ENCODE data around the gene AJAP1.

- no peak for TF ChIP-seq POLR2A (IDR thresholded peaks at IDR 0.05; ENCODE audit: low read depth, low read length)
- TF ChIP-seq POLR2AphosphoS5 (IDR thresholded peaks at IDR 0.05; ENCODE audit: low read depth, low read length): no peak
Observed at GRCh38 chr1:4660917-4661594, 6.6 kb downstream of the AJAP1 start.

All from GM12892 (cell line).